ENCODE data around the gene SECISBP2.

Gene SECISBP2

GRCh38 chr9:89351584-89352300, 33.4 kb downstream of the SECISBP2 start:
- peak; percentile 65 for DNase-seq

GRCh38 chr9:89352451-89352850, 34.2 kb downstream of the SECISBP2 start:
- DNase-seq, result peak; percentile 27

- no peak for DNase-seq
Observed at GRCh38 chr9:89352874-89353649, 34.8 kb downstream of the SECISBP2 start.

DNA sequence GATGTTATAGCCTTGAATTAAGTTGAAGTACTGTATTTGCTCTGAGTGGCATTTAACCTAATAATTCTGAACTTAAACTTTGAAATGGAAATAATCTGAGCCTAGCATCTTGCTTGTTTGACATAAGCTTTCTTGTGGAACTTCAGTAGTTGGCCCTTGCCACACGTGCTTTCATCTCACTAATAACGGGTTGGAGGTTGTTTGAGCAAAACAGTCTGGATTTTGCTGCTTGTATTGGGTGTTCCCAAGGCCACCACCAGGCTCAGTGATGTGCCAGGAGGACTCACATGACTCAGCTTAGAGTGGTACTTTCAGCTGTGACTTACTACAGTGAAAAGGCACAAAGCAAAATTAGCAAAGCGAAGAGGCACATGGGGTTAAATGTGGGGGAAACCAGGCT, 35.7 kb downstream of the SECISBP2 start:
- DNase-seq, result no peak

- no peak for DNase-seq
Observed at GRCh38 chr9:89354471-89354870, 36.2 kb downstream of the SECISBP2 start.

DNA sequence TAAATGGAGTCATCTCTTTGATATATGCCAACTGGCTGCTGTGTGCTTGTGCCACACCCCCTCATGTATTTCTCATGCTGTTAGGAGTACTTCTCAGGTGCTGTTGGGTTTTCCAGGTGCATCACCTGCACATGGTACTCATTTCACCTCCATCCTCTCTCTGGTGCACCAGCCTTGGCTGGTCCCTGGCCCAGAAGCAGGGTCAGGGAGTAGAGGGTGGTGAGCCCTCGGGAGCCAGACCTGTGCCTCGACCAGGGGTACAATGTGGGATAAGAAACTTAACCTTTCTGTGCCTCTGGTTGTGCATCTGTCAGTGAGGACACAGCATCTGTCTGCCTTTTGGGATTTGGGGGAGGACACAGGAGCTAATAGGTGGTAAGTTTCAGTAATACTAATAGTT, 38.5 kb downstream of the SECISBP2 start:
- DNase-seq, result no peak

- DNase-seq, result no peak
Observed at GRCh38 chr9:89357331-89358197, 39.3 kb downstream of the SECISBP2 start.

- DNase-seq, result no peak
Observed at GRCh38 chr9:89358376-89358916, 40.1 kb downstream of the SECISBP2 start.

DNA sequence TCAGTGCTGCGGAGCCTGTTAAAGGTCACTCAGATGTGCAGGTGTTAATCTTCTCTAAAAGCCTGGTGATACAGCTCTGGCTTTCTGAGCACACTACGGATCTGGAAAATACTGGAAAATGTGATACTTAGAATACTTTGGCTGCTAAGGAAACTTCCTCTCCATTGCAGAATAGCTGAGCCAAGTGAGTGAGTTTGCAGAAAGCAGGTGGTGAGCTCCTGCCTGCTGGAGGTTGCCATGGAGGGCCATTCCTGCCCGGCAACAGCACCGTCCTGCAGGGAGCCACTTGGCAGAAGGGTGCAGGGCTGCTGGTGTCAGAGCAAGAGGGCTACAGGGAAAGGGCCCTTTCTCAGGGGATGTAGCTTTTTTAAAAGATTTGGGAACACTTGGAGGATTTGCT, 40.7 kb downstream of the SECISBP2 start:
- no peak for DNase-seq

GRCh38 chr9:89359751-89360261, 41.5 kb downstream of the SECISBP2 start:
- DNase-seq, result no peak

DNA sequence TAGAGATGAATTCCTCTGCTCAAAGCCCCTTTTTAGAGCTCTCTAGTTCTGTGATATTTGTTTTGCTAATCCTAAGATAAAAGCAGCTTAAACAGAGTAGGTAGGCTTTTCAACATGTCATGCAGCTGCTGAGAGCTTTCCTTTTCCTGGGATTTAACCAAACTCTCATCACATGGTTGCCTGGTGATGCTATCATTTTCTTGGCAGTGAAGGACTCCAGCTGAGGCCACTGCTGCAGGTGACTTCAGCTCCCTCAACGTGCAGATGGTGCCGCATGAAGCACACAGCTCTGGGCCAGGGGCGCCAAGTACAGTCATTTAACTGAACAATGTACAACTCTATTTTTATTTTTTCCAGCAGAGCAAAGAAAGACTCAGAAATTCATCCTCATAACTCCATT, 42.2 kb downstream of the SECISBP2 start:
- no peak for DNase-seq

DNA sequence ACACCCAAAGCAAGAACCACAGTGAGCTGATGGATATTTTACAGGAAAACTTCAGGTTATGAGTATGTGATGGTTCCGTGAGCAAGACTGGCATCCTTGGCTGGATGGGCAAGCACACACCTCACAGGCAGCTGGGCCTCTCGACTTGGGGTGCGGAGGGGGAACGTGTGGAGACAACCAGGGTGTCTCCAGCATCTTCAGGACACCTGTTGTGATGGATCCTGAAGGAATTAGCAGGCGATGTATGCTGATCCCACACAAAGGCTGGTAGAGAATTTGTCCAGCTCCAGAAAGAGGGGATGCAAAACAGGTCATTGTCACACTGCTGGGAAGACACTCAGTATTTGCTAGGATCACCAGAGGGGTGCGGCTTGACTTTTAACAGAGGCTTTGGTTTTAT, 42.7 kb downstream of the SECISBP2 start:
- no peak for DNase-seq

GRCh38 chr9:89361816-89362646, 43.7 kb downstream of the SECISBP2 start:
- no peak for DNase-seq

DNA sequence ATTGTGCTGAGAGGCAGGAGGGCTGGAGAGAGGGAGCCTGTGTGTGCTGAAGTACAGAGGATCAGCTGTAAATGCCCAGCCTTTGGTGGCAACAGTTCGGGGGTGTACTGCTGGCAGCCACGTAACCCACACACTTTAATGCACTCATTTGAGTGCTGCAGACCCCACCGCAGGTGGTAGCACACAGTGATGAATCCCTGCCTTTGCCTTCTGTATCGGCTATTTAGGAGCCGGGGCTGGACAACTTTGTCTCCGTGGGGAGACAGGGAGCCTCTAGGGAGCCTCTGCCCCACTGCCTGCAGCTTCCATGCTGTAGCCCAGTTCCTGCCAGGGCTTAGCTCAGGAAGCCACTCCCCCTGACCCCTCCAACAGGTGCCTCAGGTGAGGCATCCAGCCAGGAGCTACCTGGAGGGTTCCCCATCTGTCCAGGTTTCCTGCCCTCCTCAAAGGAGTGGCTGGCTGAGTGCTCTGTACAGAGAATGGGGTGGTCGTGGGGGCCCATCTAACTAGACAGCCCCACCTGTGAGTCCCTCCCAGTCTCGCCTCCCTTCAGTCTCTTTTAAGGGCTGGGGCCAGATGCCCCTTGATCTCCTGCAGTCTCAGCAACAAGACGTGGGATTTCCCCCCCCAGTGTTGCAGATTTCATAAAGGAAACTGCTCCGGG, 44.5 kb downstream of the SECISBP2 start:
- DNase-seq, result no peak

- no peak for DNase-seq
Observed at GRCh38 chr9:89363311-89363670, 45.0 kb downstream of the SECISBP2 start.

DNA sequence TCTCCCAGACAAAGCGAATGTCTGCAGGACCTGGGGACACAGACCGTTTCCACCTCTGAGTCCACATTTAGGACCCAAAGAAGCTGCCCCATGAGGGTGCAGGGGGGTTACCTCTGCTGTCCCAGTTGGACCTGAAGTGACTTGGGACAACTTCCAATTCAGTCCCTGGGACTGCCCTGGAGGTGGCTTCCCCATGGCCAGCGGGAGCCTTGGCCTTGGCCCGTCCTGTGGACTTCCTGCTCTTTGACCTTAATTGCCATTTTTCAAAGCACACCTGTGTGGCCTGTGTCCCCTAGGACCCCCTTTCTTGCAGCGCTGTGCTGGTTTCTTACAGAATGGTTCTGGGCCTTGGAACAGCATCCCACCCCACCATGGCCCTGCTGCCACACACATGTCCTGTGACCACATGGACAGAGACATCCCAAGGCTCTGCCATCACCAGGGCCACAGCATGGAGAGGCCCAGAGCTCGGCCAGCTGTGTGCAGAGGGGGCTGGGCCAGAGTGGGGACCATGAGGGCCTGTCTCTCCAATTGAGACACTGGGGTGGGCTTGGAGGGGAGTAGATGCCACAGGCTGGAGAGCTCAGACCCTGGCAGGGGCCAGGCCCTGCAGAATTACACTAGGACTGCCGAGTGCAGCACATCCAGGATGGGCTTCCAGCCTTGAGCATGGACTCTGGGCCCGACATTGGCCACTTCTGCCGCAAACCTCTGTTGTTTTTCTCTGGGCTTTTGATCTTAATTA, 45.8 kb downstream of the SECISBP2 start:
- DNase-seq, result no peak

- no peak for DNase-seq
Observed at GRCh38 chr9:89364666-89365531, 46.6 kb downstream of the SECISBP2 start.

GRCh38 chr9:89365532-89365912, 47.2 kb downstream of the SECISBP2 start:
- no peak for DNase-seq

- DNase-seq, result no peak
Observed at GRCh38 chr9:89366711-89367110, 48.4 kb downstream of the SECISBP2 start.

DNA sequence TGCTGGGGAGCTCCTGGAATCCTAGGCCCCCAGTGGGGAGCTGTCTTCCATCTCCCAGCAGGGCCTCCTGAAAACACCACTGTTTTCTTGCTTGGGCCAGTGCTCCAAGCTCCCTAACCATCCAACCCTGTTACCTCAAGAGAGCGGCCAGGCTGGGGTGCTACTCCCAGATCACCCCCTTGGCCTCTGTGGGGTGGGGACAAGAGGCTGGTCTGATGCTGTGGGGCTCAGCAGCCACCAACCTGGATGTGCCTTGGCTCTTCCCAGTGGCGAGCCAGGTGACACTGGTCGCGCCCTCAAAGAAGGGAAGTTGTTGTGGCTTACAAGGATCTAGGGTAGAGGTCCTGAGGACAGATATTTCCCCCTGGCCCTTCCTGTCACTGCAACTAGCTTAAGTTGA, 49.0 kb downstream of the SECISBP2 start:
- DNase-seq, result no peak

Data from inflammatory macrophage treated with lipopolysaccharide for 4 hours (primary cell).